NCI-H226 (cell line): Measurements from ENCODE around the gene PRDM2.

Experiments
- DNase-seq: peaks from one replicate; pipeline ENCODE4 v3.0.0-alpha.2; 2015

Gene PRDM2

DNA sequence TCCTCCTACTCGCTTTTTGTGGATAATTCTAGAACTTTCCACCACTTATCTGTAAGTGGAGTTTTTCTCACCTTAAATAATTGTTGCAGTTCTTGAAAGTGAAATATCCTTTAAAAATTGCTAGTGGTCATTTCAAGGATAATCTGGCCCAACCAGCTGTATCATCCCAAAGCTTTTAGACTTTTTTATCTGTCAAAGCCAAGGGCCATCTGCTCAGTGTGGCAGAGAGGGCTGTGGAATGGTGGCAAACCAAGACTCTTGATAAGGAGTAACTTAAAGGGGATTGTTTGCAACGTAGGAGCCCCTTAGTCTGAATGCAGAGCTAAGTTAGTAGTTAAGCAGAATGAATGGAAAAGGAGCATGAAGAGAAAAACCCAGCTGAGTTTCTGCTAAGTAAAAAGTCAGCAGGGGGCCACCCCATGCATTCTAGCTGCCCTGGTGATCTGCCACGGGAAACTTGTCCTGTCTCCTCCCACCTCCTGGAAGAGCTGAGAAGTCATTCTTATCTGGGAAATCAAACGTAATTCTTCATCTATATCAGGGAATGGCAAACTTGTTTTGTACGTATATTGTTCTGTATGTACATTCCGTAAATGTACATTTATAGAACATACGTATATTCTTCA lies 169.3 kb downstream of the PRDM2 start:
- DNase-seq = no peak

DNA sequence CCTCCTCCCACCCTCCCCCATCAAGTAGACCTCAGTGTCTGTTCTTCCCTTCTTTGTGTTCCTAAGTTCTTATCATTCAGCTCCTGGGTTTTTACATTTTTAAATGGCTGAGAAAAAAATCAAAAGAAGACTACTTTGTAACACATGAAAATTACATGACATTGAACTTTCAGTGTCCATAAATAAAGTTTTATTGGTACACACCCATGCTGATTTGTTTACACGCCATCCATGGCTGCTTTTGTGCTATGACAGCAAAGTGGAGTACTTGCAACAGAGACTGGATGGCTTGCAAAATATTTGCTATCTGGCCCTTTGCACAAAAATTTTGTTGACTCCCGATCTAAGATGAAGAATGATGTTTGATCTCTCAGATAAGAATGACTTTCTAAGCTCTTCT lies 171.4 kb downstream of the PRDM2 start:
- DNase-seq = no peak

DNA sequence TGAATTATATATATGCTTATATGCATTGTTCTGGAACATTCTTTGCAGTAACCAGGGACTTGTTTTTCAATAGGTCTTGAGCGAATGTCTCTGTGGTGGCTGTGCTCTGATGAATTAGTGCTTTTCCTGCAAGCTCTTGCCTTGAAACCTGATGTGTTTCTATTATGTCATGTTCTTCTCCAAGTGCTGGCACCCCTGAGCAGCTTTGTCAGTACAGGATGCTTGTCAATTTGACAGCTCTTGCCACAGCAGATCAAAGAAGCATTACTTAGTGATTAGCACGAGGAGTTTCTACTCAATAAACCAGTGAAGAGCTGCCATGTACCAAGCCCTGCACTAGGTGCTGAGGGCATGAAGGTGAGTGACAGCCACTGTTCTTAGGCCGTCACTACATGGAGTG lies 171.9 kb downstream of the PRDM2 start:
- no peak for DNase-seq

DNA sequence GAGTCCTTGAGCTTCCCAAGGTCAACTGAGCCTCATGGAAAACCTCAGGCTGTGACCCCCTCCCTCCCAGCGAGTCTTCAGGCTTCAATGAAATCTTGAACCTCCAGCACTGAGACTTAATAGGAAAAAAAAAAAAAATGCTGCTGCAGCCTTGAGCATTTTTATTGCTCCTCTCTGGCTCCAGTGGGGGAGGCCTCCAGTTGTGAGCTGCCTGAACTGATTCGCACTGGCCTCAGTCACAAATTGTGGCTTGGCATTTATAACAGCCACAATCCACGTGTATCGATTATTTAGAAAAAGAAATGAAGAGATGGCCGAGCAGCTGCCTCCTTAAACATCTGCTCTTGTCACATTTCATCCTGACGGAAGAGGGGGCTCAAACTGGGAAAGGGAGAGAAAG lies 173.0 kb downstream of the PRDM2 start:
- no peak for DNase-seq
